Calu3 (cell line): ENCODE data around the gene EDC3. TPM values are rescaled to one million over a fixed set of nuclear protein-coding genes. Genes with fewer than 3 reads are reported as not detected.
A peak's percentile ranks its signal among the peaks of the same experiment; 100 is the strongest.

Source experiments
- BruUV-seq: library from RNA; stranded (reverse); fragments of 400-500 nt; replicated peaks from 2 replicates; lab custom pipeline; 2021; lab: Mats Ljungman, UMichigan
- CTCF ChIA-PET: fragments of 300-600 bp; sonication (Branson Sonifier 250); formaldehyde crosslinking; loops from one replicate; lab custom pipeline; 2022; ENCODE audit warnings: antibody characterized with exemption; lab: Charles Lee
- DNase-seq: peaks from one replicate; pipeline ENCODE4 v3.0.0; 2022
- H3K27ac Mint-ChIP-seq: one replicate; pipeline ENCODE4 v1.8.0; 2022; ENCODE audit warnings: mixed read lengths; ENCODE audit not compliant: unreplicated experiment
- H3K27me3 Mint-ChIP-seq: one replicate; pipeline ENCODE4 v1.8.0; 2022; ENCODE audit warnings: mixed read lengths; ENCODE audit not compliant: unreplicated experiment
- H3K36me3 Mint-ChIP-seq: one replicate; pipeline ENCODE4 v1.8.0; 2022; ENCODE audit warnings: mild to moderate bottlenecking, moderate library complexity, mixed read lengths; ENCODE audit not compliant: insufficient read depth, unreplicated experiment
- H3K4me1 Mint-ChIP-seq: one replicate; pipeline ENCODE4 v1.8.0; 2022; ENCODE audit warnings: mild to moderate bottlenecking, low read depth, mixed read lengths; ENCODE audit not compliant: unreplicated experiment
- H3K4me3 Mint-ChIP-seq: one replicate; pipeline ENCODE4 v1.8.0; 2022; ENCODE audit warnings: mild to moderate bottlenecking, low read depth, moderate library complexity, mixed read lengths; ENCODE audit not compliant: unreplicated experiment
- H3K9me3 Mint-ChIP-seq: one replicate; pipeline ENCODE4 v1.8.0; 2022; ENCODE audit warnings: low read depth, mixed read lengths; ENCODE audit not compliant: unreplicated experiment
- intact Hi-C: fragments of 100-400 bp; cut with micrococcal nuclease; formaldehyde crosslinking; loops from one replicate; pipeline ENCODE4 v1.10.0; 2022; ENCODE audit not compliant: unreplicated experiment
- total RNA-seq: library from RNA; stranded (reverse); gene quantifications from 2 replicates; pipeline ENCODE4 v1.2.3, GENCODE V29; 2022
- TF ChIP-seq, protein P1 (sequence below): fragments of 200-600 bp; IDR thresholded peaks from one replicate; pipeline ENCODE4 v1.8.0; 2022; ENCODE audit warnings: antibody characterized with exemption; ENCODE audit not compliant: unreplicated experiment

EDC3 gene
- total RNA-seq, 1 experiment from 2014 or later, result 70.1 TPM

DNA sequence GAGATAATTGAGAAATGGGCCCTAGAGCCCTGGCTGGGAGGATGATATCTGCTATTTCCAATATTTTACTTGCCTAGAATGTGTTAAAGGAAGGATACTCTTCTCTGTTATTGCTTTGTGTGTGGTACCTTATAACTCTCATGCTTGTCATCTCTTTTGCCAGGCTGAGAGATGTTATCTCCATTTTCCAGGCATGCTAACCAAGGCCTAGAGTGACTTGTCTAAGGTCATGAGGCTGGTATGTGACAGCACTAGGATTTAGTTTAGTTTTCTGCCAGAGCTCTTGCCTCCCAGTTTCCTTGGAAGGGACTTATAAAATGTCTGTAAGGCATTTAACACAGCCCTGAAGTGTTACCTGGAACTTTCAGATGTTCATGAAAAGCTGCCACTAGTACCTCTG is 78.8 kb downstream of the EDC3 start:
- BruUV-seq, result no TSS peak
- Mint-ChIP-seq H3K27me3 (peaks cover 18% of the 10 kb centered on the region), H3K4me3 (peak overlapping the region; percentile 86), H3K9me3 (no peaks in the 10 kb centered on the region), H3K4me1 (peaks cover 26% of the 10 kb centered on the region), H3K27ac (peak overlapping the region; percentile 82), H3K36me3 (peaks cover 64% of the 10 kb centered on the region)
- intact Hi-C loops, result no loop called here
- DNase-seq, result no peak
- CTCF ChIA-PET, result interaction anchor here (0.7 to 0.9 kb wide), 2 partner anchors 19 to 77 kb away, joined by 3 read pairs; partner anchors contain the start of gene ARID3B
- TF ChIP-seq, protein P1, sequence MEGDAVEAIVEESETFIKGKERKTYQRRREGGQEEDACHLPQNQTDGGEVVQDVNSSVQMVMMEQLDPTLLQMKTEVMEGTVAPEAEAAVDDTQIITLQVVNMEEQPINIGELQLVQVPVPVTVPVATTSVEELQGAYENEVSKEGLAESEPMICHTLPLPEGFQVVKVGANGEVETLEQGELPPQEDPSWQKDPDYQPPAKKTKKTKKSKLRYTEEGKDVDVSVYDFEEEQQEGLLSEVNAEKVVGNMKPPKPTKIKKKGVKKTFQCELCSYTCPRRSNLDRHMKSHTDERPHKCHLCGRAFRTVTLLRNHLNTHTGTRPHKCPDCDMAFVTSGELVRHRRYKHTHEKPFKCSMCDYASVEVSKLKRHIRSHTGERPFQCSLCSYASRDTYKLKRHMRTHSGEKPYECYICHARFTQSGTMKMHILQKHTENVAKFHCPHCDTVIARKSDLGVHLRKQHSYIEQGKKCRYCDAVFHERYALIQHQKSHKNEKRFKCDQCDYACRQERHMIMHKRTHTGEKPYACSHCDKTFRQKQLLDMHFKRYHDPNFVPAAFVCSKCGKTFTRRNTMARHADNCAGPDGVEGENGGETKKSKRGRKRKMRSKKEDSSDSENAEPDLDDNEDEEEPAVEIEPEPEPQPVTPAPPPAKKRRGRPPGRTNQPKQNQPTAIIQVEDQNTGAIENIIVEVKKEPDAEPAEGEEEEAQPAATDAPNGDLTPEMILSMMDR, result no peak

DNA sequence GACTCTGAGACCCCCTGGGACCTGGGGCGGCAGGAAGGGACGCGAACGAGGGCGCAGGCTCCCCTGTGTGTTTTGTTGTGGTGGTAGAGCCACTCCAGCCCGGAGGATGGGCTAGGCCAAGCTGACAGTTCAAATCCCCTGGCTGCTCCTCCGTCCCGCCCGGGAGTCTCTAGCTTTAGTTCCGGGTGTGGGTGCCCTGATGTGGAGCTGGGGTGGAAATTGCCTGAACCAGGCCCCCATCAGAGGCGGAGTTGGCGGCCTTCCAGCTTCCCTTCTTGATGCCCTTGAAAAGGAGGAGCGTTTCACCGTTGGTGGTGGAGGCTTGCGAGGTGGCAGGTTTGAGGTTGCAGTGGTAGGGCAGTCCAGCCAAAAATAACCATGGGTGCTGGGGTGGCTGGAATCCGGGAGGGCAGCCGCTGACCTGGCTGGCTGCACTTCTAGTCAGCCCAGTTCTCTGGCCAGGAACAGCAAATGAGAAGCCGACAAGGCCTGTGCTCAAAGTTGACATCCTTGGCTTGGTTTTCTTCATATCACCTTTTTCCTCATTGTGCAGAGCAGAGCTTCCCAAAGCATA is 79.4 kb downstream of the EDC3 start:
- CTCF ChIA-PET, result interaction anchor here (0.7 to 1.7 kb wide), 3 partner anchors 10 to 155 kb away, joined by 3 to 4 read pairs (median 3); no protein-coding TSS in a partner anchor
- peak; percentile 71 for DNase-seq
- no peaks in the 10 kb centered on the region for H3K9me3 Mint-ChIP-seq
- peak overlapping the region; percentile 86 for H3K4me3 Mint-ChIP-seq
- H3K36me3 Mint-ChIP-seq, result peaks cover 59% of the 10 kb centered on the region
- peaks cover 23% of the 10 kb centered on the region for H3K27me3 Mint-ChIP-seq
- no TSS peak for BruUV-seq
- H3K27ac Mint-ChIP-seq, result peak overlapping the region; percentile 82
- TF ChIP-seq, protein P1, result no peak
- peaks cover 26% of the 10 kb centered on the region for H3K4me1 Mint-ChIP-seq
- intact Hi-C loops, result no loop called here

DNA sequence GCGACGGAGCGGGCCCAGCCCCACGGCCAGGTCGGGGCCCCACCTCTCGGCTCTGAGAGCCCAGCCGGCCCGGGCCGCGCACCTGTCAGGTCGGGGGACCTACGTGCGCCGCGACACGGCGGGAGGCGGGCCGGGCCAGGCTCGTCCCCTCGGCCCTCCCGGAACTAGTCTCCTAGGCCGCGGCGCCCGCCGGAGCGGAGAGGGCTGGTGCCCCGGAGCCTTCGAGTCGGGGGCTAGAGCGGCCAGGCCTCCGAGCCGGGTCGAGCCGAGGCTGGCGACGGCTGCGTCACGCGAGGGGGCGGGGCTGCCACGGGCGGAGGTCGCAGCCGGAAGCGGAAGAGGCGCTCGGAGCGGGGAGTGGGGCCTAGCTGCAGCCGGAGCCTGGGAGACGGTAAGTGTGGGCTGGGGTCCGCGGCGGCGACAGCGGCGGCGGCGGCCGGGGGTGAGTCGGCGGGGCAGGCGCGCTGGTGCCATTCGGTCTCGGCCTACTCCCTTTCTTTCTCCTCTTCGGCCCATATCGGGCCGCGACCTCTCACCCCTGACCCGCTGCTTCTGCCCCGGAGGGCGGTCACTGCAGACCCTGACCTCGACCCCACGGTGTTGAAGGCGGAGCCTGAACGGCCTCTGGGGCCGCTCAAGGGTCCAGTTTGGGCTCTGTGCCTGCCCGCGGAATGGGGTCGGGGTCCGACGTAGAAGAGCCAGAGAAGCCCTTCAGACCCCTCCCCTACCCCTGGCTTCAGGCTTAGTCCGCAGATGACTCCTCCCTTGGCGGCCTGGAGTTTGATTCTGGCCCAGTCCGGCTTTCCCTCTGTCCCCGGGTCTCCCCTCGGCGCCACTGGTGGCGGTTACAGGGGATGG is 80.1 kb downstream of the EDC3 start, which contains the start of gene CLK3:
TSS of gene CLK3 (plus strand) at position 329 of the 858 bp plus-strand sequence. CDS start 3,361 bp downstream, outside the sequence.
- intact Hi-C loops, result no loop called here
- H3K9me3 Mint-ChIP-seq, result no peaks in the 10 kb centered on the region
- TF ChIP-seq, protein P1, result no peak
- TSS peak; percentile 16 for BruUV-seq
- peaks cover 20% of the 10 kb centered on the region for H3K4me1 Mint-ChIP-seq
- peak within 1 kb of the TSS; percentile 86 for H3K4me3 Mint-ChIP-seq
- CTCF ChIA-PET, result interaction anchor here (0.6 to 1.7 kb wide), 3 partner anchors 11 to 155 kb away, joined by 3 to 6 read pairs (median 4); no protein-coding TSS in a partner anchor
- H3K27ac Mint-ChIP-seq, result peak within 1 kb of the TSS; percentile 82
- H3K36me3 Mint-ChIP-seq, result peaks cover 51% of the 10 kb centered on the region
- peaks cover 30% of the 10 kb centered on the region for H3K27me3 Mint-ChIP-seq
- peak; percentile 100 for DNase-seq

DNA sequence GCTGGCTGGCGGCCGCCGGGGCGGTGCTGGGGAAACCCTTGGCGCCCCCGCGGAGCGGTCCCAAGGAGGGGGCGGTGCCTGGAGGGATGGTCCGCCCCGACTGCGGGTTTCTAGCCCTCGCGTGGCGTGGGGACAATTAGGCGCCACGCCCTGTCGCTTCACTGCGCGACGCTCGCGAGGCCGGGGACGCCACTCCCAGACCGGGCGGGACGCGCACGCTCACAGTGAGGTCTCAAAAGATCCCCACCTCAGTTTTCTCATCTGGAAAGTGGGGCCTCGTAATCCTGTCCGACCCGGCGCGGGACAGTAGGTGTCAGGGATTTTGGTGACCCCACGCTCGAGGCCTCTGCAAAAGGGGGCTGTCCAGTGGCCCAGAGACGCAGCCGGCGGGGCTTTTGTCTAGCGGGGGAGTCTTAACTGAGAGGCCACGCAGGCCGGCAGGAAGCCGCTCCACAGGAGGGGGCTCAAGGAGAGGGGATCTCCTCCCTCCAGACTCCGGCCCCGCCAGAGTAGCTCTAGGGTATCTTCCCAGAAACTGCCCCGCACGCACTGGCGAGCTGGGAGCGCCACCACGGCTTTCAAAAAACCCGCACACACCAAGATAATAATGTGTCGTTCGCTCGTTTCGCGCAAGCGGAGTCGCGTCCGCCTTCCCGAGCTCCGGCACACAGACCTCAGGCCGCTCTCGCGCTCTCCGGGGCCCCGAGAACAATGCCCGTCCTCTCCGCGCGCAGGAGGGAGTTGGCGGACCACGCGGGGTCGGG is 80.9 kb downstream of the EDC3 start:
- Mint-ChIP-seq H3K9me3 (no peaks in the 10 kb centered on the region), H3K4me3 (peak overlapping the region; percentile 86), H3K27ac (peak overlapping the region; percentile 67), H3K4me1 (peaks cover 18% of the 10 kb centered on the region), H3K27me3 (peaks cover 37% of the 10 kb centered on the region), H3K36me3 (peaks cover 43% of the 10 kb centered on the region)
- TF ChIP-seq, protein P1, result no peak
- CTCF ChIA-PET, result interaction anchor here (0.6 to 1.7 kb wide), 2 partner anchors 59 to 156 kb away, joined by 4 to 6 read pairs; no protein-coding TSS in a partner anchor
- peak; percentile 85 for DNase-seq
- BruUV-seq, result TSS peak; percentile 89
- intact Hi-C loops, result loop anchor here (5.0 kb wide), 1 partner anchor 68 kb away; no protein-coding TSS in a partner anchor
